Endodermal cell (in vitro differentiated cells): ENCODE data around the gene PGLYRP3. TPM values are rescaled to one million over a fixed set of nuclear protein-coding genes. Genes with fewer than 3 reads are reported as not detected.

Source experiments
- DNase-seq: peaks from one replicate; pipeline ENCODE4 v3.0.0-alpha.2; 2017
- H3K27ac ChIP-seq: 2 replicates; pipeline ENCODE4 v1.5.1; 2013; ENCODE audit warnings: mild to moderate bottlenecking, low read depth, low read length, moderate library complexity
- H3K27me3 ChIP-seq: 2 replicates; pipeline ENCODE4 v1.6.1; 2013; ENCODE audit warnings: mild to moderate bottlenecking, low read length, moderate library complexity; ENCODE audit not compliant: insufficient read depth, control insufficient read depth, poor library complexity, severe bottlenecking
- H3K36me3 ChIP-seq: 2 replicates; pipeline ENCODE4 v1.7.0; 2013; ENCODE audit warnings: mild to moderate bottlenecking, low read length, moderate library complexity; ENCODE audit not compliant: control insufficient read depth, insufficient read depth
- H3K4me1 ChIP-seq: one replicate; pipeline ENCODE4 v1.7.0; 2013; ENCODE audit warnings: low read length; ENCODE audit not compliant: control insufficient read depth, insufficient read depth
- H3K4me3 ChIP-seq: 2 replicates; pipeline ENCODE4 v1.5.1; 2013; ENCODE audit warnings: mild to moderate bottlenecking, low read length, moderate library complexity
- H3K9ac ChIP-seq: 2 replicates; pipeline ENCODE4 v1.6.1; 2013; ENCODE audit warnings: mild to moderate bottlenecking, low read length, moderate library complexity; ENCODE audit not compliant: poor library complexity, severe bottlenecking; ENCODE audit errors: extremely low read depth
- H3K9me3 ChIP-seq: 2 replicates; pipeline ENCODE4 v1.6.1; 2013; ENCODE audit warnings: mild to moderate bottlenecking, low read length, moderate library complexity; ENCODE audit not compliant: control insufficient read depth
- H3K27ac Mint-ChIP-seq: 2 replicates; pipeline ENCODE4 v1.8.0; 2020; ENCODE audit warnings: mixed read lengths
- H3K27me3 Mint-ChIP-seq: 2 replicates; pipeline ENCODE4 v1.8.0; 2021; ENCODE audit warnings: mild to moderate bottlenecking, mixed read lengths; ENCODE audit not compliant: insufficient read depth
- H3K36me3 Mint-ChIP-seq: 2 replicates; pipeline ENCODE4 v1.8.0; 2020; ENCODE audit warnings: low read depth, mixed read lengths
- H3K4me1 Mint-ChIP-seq: 2 replicates; pipeline ENCODE4 v1.8.0; 2020; ENCODE audit warnings: mixed read lengths
- H3K4me3 Mint-ChIP-seq: 2 replicates; pipeline ENCODE4 v1.8.0; 2020; ENCODE audit warnings: mild to moderate bottlenecking, moderate library complexity, mixed read lengths
- H3K9me3 Mint-ChIP-seq: 2 replicates; pipeline ENCODE4 v1.8.0; 2020; ENCODE audit warnings: mild to moderate bottlenecking, mixed read lengths
- CTCF ChIP-seq: fragments of 200-600 bp; sonication (generic); conservative IDR thresholded peaks from 2 replicates; pipeline ENCODE4 v1.5.0; 2021; ENCODE audit warnings: antibody characterized with exemption, mild to moderate bottlenecking
- WGBS, 2 experiments: methylation state at CpG; one replicate each; pipeline versions ENCODE4 v1.1.5 to v1.1.7; 2013; ENCODE audit warnings: missing lambda C conversion rate in 2 of 2, mixed read lengths in 1 of 2; ENCODE audit not compliant: insufficient coverage in 1 of 2, insufficient read length in 1 of 2; 5-methylcytosine and 5-hydroxymethylcytosine counted together
- total RNA-seq, 2 donors: library from RNA; stranded (reverse); fragmentation: NEBNext Ultra II Directional in 1 of 2; extraction: Animal tissue kit (Norgen Biotek cat#: 25700) in 1 of 2; gene quantifications; 2 replicates in 1 of 2; 3 replicates in 1 of 2; pipeline ENCODE4 v1.2.1, GENCODE V29; 2021

Gene PGLYRP3
- total RNA-seq, 2 donors from 2014 or later = not detected

GRCh38 chr1:153356392-153357075 is 43.8 kb upstream of the PGLYRP3 start:
- H3K4me3 ChIP-seq = no peak overlapping the region

GRCh38 chr1:153355445-153356071 is 42.8 kb upstream of the PGLYRP3 start:
- Histone ChIP-seq H3K9ac (no peak overlapping the region), H3K9me3 (no peaks in the 10 kb centered on the region), H3K36me3 (no peaks in the 10 kb centered on the region), H3K4me1 (no peaks in the 10 kb centered on the region), H3K27me3 (no peaks in the 10 kb centered on the region), H3K4me3 (no peak overlapping the region), H3K27ac (no peak overlapping the region)
- H3K27ac Mint-ChIP-seq = no peak overlapping the region
- TF ChIP-seq CTCF = peak; percentile 77
- H3K36me3 Mint-ChIP-seq = no peaks in the 10 kb centered on the region
- H3K9me3 Mint-ChIP-seq = no peaks in the 10 kb centered on the region
- H3K4me3 Mint-ChIP-seq = no peak overlapping the region
- H3K27me3 Mint-ChIP-seq = no peaks in the 10 kb centered on the region
- 48 to 52% methylated on average over 7 to 10 of the region's 10 CpGs for WGBS, 2 experiments
- DNase-seq = peak; percentile 89
- H3K4me1 Mint-ChIP-seq = peaks cover 6% of the 10 kb centered on the region

More at GRCh38 chr1:153356392-153357075, 43.8 kb upstream of the PGLYRP3 start:
- Histone ChIP-seq H3K9ac (no peak overlapping the region), H3K4me1 (no peaks in the 10 kb centered on the region), H3K36me3 (no peaks in the 10 kb centered on the region), H3K27me3 (no peaks in the 10 kb centered on the region), H3K9me3 (no peaks in the 10 kb centered on the region), H3K27ac (no peak overlapping the region)
- no peaks in the 10 kb centered on the region for H3K4me1 Mint-ChIP-seq
- H3K27ac Mint-ChIP-seq = no peak overlapping the region
- no peak for TF ChIP-seq CTCF
- DNase-seq = peak; percentile 28
- WGBS, 2 experiments = 90 to 92% methylated on average over 8 of the region's 8 CpGs
- no peaks in the 10 kb centered on the region for H3K27me3 Mint-ChIP-seq
- H3K36me3 Mint-ChIP-seq = no peaks in the 10 kb centered on the region
- H3K9me3 Mint-ChIP-seq = no peaks in the 10 kb centered on the region
- H3K4me3 Mint-ChIP-seq = no peak overlapping the region

GRCh38 chr1:153354515-153355193 is 41.9 kb upstream of the PGLYRP3 start:
- no peaks in the 10 kb centered on the region for H3K36me3 ChIP-seq
- no peaks in the 10 kb centered on the region for H3K9me3 ChIP-seq
- peaks cover 7% of the 10 kb centered on the region for H3K27me3 Mint-ChIP-seq
- DNase-seq = peak; percentile 49
- no peak overlapping the region for H3K4me3 ChIP-seq
- H3K4me1 ChIP-seq = no peaks in the 10 kb centered on the region
- H3K9ac ChIP-seq = no peak overlapping the region
- no peak overlapping the region for H3K27ac ChIP-seq
- no peak overlapping the region for H3K27ac Mint-ChIP-seq
- H3K4me1 Mint-ChIP-seq = peaks cover 13% of the 10 kb centered on the region
- H3K4me3 Mint-ChIP-seq = no peak overlapping the region
- H3K27me3 ChIP-seq = no peaks in the 10 kb centered on the region
- H3K36me3 Mint-ChIP-seq = no peaks in the 10 kb centered on the region
- peak; percentile 31 for TF ChIP-seq CTCF
- H3K9me3 Mint-ChIP-seq = no peaks in the 10 kb centered on the region
- 83 to 89% methylated on average over 1 to 8 of the region's 8 CpGs for WGBS, 2 experiments
